ENCODE measurements around the gene NBDY.

Gene NBDY

DNA sequence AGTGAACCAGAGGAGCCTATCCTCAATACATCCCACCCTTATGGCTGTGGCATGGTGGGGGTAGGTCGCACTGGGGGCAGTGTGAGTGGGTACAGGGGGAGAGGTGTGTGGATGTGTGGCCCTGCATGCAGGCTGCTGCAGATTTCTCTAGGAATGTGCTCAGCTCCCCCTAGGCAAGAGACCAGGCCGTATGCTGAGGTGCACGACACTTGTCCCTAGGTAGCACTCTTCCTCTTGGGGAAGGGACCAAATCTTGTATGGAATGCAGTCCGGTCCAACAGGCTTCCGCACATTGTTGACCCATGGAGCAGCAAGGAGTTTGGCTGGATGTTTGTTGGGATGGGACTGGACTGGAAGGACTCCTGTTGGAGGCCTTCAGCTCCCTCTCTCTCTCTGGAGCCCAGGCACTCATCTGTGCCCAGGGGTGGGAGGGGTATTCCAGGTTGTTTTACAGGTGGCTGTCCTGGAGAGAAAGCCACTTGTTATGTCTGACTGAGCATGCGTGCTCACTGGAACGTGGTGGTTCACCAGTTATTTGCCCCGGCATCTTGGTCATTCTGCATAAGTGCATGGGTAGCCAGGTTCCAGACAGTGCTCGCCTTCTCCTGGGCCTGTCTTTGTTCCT lies 55.1 kb downstream of the NBDY start:
- FAIRE-seq (no peak), DNase-seq (ENCODE audit: insufficient read length, low spot score) (no peak)

DNA sequence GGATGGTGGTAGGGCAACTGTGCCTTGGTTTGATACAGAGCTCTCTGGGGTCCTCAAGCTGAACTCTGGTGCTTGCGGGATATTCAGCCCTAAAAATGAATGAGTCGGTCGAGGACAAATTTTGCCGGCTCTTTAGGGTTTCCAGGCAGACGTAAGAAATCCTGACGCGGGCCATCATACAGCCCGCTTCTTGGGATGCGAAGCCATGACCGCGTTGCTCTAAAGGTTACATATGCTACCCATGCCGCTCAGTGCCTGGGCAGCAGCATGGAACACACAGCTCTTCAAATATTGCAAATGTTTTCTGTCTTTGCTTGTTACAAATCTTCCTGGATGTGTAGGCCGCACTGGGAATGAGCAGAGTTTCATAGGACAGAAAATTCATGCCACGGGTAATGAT lies 55.6 kb downstream of the NBDY start:
- no peak for FAIRE-seq
- no peak for DNase-seq (ENCODE audit: insufficient read length, low spot score)

DNA sequence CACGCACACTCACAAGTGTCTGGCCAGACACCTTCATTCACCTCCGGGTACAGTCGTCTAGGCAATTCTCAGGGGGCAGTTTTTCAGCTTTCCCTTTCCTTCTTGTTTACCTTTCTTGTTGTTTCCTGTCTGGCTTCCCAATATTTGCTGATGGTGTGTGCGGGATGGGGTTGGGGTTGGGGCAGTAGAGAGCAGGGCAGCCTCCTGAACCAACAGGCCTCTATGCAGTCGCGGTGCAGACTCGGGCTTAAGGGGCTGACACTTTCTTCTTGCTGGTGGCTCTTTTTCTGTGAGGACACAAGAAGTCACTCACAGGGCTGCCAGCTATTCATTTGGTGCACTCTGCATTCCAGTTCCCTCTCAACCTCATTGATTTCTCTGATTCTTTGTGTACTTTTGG lies 56.4 kb downstream of the NBDY start:
- FAIRE-seq, result no peak
- DNase-seq (ENCODE audit: insufficient read length, low spot score), result no peak

DNA sequence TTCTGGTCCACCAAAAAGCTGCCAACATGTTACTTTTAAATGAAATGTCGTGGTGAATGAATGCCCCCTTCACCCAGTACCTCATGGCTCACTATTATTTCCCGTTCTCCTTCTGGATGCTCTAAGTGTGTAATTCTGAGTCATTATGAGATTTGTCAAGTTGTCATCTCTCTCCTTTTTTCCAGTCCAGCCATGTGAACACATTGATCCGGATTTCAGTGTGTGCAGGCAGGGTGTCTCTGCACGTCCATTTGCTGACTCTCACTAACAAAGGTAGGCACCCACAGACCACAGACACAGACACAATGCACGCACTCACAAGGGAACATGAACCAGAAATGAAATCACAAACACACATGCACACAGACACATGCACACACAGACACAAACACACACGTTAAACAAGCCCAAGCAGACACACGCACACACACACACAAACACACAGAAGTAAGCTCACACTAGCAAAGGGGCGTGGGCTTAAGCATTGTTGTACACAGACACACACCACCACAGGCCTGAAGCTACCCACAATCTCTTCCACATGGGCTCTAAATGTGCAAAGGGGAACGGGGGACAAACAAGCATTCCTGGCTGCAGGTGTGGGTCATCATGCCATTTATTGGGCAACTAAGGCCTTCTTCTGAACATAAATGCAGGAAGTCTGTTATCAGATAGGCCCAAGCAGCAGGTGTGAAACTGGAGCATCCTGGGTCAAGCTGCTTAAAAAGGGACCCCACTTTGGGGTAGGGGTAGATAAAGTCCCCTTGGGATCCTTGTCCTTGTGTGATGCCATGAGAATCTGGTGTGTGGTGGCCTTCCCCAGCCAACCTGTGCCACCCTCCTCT lies 58.1 kb downstream of the NBDY start:
- DNase-seq (ENCODE audit: insufficient read length, low spot score) (no peak), FAIRE-seq (no peak)

DNA sequence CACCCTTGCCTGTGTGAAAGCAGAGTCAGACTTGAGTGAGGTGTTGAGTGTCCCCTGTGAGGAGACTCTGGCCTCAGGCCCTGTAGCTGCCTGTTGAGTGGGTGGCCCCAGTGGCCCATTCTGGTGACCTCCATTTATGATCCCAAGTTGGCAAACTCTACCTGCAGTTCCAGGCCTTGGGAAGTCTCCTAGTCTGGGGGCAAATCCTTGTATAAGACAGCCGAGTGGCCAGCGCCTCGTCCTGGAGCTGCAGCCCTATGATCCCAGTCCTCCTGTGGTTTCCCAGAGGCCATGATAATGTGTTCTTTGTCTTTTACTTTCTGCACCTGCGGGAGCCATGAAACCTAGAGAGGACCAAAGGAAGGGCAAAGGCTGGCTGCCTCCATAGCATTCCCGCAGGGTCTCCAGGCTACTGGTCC lies 58.7 kb downstream of the NBDY start:
- FAIRE-seq (no peak), DNase-seq (ENCODE audit: insufficient read length, low spot score) (no peak)

DNA sequence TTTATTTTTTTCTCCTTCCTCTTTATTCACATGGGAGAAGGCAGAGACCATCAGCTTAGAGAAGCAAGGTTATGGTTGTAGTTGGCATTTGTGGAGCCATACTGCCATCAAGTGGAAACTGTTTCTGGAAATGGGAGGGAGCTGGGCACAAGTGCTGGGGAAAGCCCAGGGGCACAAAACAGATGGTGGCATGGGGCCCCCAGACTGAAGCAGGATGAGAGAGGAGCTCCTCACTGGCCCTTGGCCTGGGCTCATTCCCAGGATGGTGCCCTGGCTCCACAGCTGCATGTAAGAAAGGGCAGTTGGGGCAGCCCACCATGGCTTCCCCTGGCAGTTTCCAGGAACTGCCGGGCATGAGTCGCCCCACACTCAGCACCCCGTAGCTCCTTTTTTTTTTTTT lies 59.2 kb downstream of the NBDY start:
- DNase-seq (ENCODE audit: insufficient read length, low spot score) (no peak), FAIRE-seq (no peak)

DNA sequence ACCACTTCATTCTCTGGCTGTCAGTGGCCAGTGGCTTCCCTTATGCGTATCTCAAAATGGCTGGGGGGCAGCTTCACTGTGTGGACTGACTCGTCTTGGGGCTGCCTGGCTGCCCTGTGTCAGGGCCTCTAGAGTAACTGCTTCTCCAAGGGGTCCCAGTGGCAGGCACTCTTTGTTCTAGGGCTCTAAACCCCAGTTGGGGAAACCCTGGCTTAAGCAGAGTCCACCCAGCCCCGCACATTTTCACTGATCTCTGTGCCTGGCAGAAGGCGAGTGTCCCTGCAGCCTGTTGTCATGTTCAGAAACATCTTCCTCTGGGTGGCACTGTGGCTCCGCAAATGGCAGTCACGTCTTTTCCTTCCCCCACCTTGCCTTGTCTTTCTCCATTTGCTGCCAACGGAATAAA lies 59.7 kb downstream of the NBDY start:
- FAIRE-seq (no peak), DNase-seq (ENCODE audit: insufficient read length, low spot score) (no peak)

DNA sequence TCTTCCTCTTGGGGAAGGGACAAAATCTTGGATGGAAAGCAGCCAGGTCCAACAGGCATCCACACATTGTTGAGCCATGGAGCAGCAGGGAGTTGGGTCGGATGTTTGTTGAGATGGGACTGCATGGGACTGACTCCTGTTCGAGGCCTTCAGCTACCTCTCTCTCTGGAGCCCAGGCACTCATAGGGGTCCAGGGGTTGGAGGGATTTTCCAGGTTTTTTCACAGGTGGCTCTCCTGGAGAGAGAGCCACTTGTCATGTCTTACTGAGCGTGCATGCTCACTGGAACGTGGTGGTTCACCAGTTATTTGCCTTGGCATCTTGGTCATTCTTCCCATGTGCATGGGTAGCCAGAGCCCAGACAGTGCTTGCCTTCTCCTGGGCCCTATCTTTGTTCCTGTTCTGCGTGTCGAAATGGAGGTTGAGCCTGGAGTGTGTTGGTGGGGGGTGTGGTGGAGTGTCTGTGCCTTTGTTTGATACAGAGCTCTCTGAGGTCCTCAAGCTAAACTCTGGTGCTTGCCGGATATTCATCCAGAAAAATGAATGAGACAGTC lies 60.6 kb downstream of the NBDY start:
- FAIRE-seq, result no peak
- no peak for DNase-seq (ENCODE audit: insufficient read length, low spot score)

DNA sequence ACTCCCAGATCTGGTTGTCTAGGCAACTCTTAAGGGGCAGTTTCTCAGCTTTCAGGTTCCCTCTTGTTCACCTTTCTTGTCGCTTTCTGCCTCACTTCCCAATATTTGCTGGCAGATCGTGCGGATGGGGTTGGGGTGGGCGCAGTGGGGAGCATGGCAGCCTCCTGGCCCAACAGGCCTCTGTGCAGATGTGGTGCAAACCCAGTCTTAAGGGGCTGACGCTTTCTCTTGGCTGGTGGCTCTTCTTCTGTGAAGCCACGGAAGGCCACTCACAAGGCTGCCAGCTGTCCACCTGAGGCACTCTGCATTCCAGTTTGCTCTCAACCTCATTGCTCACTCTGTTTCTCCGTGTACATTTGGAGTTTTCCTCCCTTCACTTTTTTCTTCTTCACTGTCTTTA lies 61.7 kb downstream of the NBDY start:
- FAIRE-seq, result no peak

DNA sequence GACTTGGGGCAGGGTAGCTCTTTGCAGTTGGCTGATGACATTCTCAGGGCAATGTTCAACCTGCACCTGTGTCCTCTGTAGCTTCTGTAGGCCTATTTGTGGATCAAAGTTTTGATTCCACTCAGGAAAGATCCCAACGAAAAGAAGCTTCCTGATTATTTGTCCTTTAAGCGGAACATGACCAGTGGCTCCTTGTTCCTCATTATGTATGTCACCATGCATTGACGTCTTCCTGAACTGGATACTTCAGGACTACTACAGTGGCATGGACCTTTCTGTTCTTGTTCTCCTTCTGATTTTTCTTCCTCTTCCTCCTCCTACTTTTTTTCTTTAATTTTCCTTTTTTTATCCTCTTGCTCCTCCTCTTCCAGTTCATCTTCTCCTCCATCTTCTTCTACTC lies 62.4 kb downstream of the NBDY start:
- FAIRE-seq (no peak), DNase-seq (ENCODE audit: insufficient read length, low spot score) (no peak)

More for the DNA sequence above, 61.7 kb downstream of the NBDY start:
- DNase-seq (ENCODE audit: insufficient read length, low spot score), result no peak

DNA sequence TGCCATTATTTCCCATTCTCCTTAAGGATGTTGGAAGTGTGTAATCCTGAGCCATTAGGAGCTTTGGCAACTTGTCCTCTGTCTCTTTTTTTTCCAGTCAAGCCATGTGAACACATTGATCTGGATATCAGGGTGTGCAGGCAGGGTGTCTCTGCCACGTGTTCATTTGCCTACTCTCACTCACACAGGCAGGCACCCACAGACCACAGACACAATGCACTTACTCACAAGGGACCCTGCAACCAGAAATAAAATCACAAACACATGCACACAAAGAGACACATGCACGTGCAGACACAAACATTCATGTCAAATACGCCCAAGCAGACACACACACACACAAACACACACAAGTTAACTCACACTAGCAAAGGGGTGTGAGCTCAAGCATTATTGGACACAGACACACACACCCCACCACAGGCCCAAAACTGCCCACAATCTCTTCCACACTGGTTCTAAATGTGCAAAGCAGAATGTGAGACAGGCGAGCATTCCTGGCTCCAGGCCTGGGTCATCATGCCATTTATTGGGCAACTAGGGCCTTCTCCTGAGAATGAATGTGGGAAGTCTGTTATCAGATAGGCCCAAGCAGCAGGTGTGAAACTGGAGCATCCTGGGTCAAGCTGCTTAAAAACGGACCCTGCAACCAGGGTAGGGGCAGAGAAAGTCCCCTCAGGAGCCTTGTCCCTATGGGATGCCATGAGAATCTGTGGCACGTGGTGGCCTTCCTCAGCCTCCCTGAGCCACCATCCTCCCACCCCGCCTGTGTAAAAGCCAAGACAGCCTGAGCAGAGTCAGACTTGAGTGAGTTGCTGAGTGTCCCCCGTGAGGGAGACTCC lies 63.4 kb downstream of the NBDY start:
- DNase-seq (ENCODE audit: insufficient read length, low spot score), result no peak
- FAIRE-seq, result no peak

DNA sequence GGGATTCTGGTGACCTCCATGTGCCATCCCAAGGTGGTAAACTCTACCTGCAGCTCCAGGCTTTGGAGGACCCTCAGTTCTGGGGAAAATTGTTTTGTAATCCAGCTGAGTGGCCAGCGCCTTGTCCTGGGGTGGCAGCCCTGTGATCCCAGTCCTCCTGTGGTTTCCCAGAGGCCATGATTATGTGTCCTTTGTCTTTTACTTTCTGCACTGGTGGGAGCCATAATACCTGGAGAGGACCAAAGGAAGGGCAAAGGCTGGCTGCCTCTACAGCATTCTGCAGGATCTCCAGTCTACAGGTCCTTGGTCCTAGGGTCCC lies 64.0 kb downstream of the NBDY start:
- DNase-seq (ENCODE audit: insufficient read length, low spot score) (no peak), FAIRE-seq (no peak)

DNA sequence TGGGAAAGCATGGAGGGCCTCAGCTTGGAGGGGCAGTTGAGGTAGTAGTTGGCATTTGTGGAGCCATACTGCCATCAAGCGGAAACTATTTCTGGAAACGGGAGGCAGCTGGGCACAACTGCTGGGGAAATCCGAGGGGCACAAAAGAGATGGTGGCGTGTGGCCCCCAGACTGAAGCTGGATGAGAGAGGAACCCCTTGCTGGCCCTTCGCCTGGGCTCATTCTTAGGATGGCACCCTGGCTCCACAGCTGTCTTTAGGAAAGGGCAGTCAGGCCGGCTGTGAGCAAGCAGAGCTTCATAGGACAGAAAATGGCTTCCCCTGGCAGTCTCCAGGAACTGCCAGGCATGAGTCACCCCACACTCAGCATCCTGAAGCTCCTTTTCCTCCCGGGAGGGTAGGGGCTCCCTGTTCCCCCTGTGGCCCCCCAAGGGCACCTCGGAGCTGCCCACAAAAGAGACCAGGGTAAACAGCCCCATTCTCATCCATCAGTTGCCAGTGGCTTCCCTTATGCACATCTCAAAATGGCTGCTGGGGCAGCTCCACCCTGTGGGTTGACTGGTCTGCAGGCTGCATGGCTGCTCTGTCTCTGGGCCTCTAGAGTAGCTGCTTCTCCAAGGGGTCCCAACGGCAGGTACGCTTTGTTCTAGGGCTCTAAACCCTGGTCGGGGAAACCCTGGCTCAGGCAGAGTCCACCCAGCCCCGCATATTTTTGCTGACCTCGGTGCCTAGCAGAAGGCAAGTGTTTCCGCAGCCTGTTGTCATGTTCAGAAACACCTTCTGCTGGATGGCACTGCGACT lies 64.7 kb downstream of the NBDY start:
- no peak for DNase-seq (ENCODE audit: insufficient read length, low spot score)
- FAIRE-seq, result no peak

DNA sequence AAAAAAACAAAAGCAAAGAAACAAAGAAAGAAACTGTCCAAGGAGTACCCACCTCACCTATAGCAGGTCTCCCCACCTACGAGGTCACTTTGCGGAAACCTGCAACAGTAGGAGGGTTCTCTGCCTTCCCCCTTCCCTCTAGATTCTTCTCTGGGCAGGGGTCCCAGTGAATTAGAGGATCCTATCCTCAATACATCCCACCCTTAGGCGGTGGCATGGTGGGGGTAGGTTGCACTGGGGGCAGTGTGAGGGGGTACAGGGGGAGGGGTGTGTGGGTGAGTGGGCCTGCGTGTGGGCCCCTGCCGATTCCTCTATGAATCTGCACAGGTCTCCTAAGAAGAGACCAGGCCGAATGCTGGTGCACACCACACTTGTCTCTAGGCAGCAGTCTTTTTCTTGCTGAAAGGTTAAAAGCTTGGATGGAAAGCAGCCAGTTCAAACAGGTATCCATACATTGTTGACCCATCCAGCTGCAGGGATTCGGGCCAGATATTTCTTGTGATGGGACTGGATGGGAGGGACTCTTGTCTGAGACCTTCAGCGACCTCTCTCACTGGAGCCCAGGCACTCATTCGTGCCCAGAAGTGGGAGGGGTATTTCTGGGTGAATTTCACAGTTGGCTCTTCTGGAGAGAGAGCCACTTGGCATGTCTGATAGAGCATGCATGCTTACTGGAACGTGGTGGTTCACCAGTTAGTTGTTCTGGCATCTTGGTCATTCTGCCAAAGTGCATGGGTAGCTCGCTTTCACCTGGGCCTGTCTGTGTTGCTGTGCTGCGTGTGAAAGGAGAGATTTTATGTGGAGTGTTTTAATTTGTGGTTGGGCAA lies 65.6 kb downstream of the NBDY start:
- no peak for FAIRE-seq

DNA sequence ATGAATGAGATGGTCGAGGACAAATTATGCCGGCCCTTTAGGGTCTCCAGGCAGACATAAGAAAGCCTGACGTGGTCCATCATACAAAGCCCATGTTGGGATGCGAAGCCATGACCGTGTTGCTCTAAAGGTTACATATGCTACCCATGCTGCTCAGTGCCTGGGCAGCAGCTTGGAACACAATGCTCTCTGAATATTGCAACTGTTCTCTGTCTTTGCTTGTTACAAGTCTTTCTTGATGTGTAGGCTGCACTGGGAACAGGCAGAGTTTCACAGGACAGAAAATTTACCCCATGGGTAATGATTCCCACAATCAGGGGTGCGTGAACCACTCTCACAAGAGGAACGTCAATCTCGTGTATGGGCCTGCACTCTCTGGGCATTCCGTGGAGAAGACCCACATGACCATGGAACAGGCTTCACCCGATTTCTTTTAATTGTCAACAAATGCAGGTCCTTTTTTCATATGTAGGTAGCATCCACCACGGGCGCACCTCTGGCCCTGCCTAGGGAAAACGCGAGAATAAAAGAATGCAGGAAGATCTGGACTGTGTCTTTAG lies 66.3 kb downstream of the NBDY start:
- DNase-seq (ENCODE audit: insufficient read length, low spot score) (no peak), FAIRE-seq (no peak)

More for the DNA sequence above, 65.6 kb downstream of the NBDY start:
- no peak for DNase-seq (ENCODE audit: insufficient read length, low spot score)

DNA sequence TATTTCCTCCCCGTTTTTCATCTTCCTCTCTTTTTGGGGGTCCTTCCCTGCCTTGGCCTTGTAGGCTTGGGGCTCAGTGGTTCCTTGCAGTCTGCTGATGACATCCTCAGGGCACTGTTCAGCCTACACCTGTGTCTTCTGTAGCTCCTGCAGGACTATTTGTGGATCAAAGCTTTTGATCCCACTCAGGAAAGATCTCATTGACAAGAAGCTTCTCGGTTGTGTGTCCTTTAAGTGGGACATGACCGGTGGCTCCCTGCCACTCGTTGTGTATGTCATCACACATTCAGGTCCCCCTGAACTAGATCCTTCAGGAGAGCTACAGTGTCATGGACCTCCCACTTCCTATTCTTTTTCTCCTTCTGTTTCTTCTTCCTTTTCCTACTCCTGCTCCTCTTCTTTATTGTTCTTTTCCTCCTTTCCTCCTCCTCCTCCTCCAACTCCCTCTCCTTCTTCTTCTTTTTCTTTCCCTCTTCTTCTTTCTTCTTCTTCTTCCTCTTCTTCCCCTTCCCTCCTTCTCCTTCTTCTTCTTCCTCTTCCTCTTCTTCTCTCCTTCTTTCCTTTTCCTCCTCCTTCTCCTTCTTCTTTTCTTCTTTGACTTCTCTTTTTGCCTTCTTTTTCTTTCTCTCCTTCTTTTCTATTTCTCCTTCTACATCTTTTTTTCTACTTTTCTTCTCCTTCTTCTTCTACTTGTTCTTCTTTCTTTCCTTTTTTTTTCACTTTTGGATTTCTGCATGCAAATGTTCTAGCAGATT lies 67.8 kb downstream of the NBDY start:
- DNase-seq (ENCODE audit: insufficient read length, low spot score) (no peak), FAIRE-seq (no peak)

DNA sequence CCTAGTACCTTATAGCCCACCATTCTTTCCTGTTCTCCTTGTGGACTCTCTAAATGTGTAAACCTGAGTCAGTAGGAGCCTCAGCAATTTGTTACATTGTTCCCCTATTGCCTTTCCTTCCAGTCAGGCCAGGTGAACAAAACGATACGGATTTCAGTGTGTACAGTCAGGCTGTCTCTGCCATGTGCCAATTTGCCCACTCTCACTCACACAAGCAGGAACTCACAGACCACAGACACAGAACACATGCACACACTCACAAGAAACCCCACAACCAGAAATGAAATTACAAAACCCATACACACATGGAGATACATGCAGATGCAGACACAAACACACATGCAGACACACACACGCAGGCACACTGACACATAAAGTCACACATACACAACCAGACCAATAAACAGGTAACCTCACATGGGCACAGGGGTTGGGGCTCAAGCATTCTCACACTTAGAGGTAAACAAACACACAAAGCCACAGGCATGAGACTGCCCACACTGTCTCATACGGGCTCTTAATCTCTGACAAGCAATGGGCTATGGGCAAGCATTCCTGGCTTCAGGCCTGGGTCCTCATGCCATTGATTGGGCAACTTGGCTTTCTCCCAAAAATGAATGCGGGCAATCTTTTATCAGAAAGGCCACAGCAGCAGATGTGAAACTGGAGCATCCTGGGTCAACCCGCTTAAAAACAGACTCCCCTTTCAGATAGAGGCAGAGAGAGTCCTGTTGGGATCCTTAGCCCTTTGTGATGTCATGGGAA lies 68.7 kb downstream of the NBDY start:
- FAIRE-seq, result no peak
- DNase-seq (ENCODE audit: insufficient read length, low spot score), result no peak

DNA sequence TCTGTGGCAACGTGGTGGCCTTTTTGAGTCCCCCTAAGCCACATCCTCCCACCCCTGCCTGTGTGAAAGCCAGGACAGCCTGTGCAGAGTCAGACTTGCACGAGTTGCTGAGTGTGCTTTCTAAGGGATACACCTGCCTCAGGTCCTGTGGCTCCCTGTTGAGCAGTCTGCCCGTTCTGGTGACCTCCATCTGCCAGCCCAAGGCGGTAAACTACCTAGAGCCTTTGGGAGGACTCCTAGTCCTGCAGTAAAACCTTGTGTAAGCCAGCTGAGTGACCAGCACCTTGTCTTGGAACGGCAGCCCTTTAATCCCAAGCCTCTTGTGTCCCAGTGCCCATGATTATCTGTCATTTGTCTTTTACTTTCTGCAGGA lies 69.3 kb downstream of the NBDY start:
- DNase-seq (ENCODE audit: insufficient read length, low spot score) (no peak), FAIRE-seq (no peak)

Measured in HTR-8/SVneo (cell line).